Measurements from ENCODE around the gene TTBK2. TPM values are rescaled to one million over a fixed set of nuclear protein-coding genes. Genes with fewer than 3 reads are reported as not detected.

Gene TTBK2
- total and polyA plus RNA-seq, 4 donors = 1.0 to 6.4 (median 4.3) TPM

DNA sequence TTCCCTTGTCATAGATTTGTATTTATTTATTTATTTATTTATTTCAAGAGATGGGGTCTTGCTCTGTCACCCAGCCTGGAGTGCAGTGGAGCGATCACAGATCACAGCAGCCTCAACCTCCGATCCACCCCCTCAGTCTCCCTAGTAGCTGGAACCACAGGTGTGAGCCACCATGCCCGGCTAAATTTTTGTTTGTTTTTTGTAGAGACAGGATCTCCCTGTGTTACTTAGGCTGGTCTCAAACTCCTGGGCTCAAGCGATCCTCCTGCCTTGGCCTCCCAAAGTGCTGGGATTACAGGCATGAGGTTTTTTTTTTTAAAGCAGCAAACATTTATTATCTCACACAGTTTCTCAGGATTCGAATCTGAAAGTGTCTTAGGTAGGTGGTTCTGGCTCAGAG, 2.5 kb downstream of the TTBK2 start:
- DNase-seq (ENCODE audit: low spot score) = no peak
- 93% methylated on average over 5 of the region's 5 CpGs for WGBS
- no peaks in the 10 kb centered on the region for H3K9me3 ChIP-seq (ENCODE audit: control insufficient read depth in 4 of 4, low read length in 3 of 4)
- H3K9ac ChIP-seq (ENCODE audit: low read depth in 1 of 2, low read length in 2 of 2) = no peak overlapping the region
- H3K4me3 ChIP-seq (ENCODE audit: low read depth in 1 of 3, low read length in 3 of 3) = no peak overlapping the region
- H3K27me3 ChIP-seq (ENCODE audit: control insufficient read depth in 4 of 4, insufficient read depth in 4 of 4, low read length in 3 of 4) = no peaks in the 10 kb centered on the region
- no peak overlapping the region for H3K27ac ChIP-seq (ENCODE audit: low read depth in 1 of 2, low read length in 2 of 2)
- TF ChIP-seq TAF1 (conservative IDR thresholded peaks at IDR 0.05) = no peak
- TF ChIP-seq GABPA (IDR thresholded peaks at IDR 0.05 in 1 of 2, conservative IDR thresholded peaks at IDR 0.05 in 1 of 2) = no peak
- no peak for TF ChIP-seq RXRA (IDR thresholded peaks at IDR 0.05)
- no peaks in the 10 kb centered on the region for H3K36me3 ChIP-seq (ENCODE audit: control insufficient read depth in 4 of 4, insufficient read depth in 3 of 4, low read depth in 1 of 4, low read length in 3 of 4)
- H3K4me1 ChIP-seq (ENCODE audit: control insufficient read depth in 4 of 4, insufficient read depth in 4 of 4, low read length in 3 of 4) = peaks cover 1 to 19% (median 10%) of the 10 kb centered on the region in 4 donors

DNA sequence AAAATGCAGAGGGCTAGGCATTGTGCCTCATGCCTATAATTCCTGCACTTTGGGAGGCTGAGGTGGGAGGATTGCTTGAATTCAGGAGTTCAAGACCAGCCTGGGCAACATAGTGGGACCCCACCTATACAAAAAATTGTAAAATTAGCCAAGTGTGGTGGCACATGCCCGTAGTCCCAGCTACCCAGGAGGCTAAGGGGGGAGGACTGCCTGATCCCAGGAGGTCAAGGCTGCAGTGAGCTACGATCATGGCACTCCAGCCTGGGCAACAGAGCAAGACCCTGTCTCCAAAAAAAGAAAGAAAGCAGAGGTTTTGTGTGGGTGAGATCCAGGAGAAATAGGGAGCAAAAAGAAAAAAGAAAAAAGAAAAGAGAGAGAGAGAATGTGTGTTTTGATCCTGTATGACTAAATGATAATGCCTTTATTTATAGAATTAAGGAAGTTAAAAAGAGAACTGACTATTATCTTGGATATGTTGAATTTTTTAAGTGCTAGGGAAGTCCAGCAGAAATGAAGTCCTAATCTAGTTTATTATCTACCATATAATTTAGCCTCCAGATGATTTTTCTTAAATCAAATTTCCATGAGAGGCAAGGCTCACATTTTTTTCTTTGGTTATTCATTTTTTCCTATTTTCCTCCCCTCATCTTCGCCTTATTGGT, 4.8 kb downstream of the TTBK2 start:
- WGBS = 94% methylated on average over 3 of the region's 3 CpGs
- TF ChIP-seq YY1 (IDR thresholded peaks at IDR 0.05) (no peak), HNF4G (IDR thresholded peaks at IDR 0.05) (no peak), NR2F2 (IDR thresholded peaks at IDR 0.05) (no peak), RXRA (IDR thresholded peaks at IDR 0.05) (no peak), FOXA2 (IDR thresholded peaks at IDR 0.05) (no peak), FOXA1 (IDR thresholded peaks at IDR 0.05) (no peak), TAF1 (conservative IDR thresholded peaks at IDR 0.05) (no peak), GABPA (IDR thresholded peaks at IDR 0.05 in 1 of 2, conservative IDR thresholded peaks at IDR 0.05 in 1 of 2) (no peak), EGR1 (IDR thresholded peaks at IDR 0.05; ENCODE audit: low read depth in 2 of 2) (no peak), SP1 (IDR thresholded peaks at IDR 0.05) (no peak), RAD21 (IDR thresholded peaks at IDR 0.05) (no peak), HNF4A (conservative IDR thresholded peaks at IDR 0.05) (no peak), JUND (IDR thresholded peaks at IDR 0.05) (no peak)
- TF ChIP-seq, protein P1, sequence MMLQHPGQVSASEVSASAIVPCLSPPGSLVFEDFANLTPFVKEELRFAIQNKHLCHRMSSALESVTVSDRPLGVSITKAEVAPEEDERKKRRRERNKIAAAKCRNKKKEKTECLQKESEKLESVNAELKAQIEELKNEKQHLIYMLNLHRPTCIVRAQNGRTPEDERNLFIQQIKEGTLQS (IDR thresholded peaks at IDR 0.05) = no peak
- TF ChIP-seq, protein P2, sequence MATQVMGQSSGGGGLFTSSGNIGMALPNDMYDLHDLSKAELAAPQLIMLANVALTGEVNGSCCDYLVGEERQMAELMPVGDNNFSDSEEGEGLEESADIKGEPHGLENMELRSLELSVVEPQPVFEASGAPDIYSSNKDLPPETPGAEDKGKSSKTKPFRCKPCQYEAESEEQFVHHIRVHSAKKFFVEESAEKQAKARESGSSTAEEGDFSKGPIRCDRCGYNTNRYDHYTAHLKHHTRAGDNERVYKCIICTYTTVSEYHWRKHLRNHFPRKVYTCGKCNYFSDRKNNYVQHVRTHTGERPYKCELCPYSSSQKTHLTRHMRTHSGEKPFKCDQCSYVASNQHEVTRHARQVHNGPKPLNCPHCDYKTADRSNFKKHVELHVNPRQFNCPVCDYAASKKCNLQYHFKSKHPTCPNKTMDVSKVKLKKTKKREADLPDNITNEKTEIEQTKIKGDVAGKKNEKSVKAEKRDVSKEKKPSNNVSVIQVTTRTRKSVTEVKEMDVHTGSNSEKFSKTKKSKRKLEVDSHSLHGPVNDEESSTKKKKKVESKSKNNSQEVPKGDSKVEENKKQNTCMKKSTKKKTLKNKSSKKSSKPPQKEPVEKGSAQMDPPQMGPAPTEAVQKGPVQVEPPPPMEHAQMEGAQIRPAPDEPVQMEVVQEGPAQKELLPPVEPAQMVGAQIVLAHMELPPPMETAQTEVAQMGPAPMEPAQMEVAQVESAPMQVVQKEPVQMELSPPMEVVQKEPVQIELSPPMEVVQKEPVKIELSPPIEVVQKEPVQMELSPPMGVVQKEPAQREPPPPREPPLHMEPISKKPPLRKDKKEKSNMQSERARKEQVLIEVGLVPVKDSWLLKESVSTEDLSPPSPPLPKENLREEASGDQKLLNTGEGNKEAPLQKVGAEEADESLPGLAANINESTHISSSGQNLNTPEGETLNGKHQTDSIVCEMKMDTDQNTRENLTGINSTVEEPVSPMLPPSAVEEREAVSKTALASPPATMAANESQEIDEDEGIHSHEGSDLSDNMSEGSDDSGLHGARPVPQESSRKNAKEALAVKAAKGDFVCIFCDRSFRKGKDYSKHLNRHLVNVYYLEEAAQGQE (IDR thresholded peaks at IDR 0.05) = no peak
- TF ChIP-seq, protein P3, sequence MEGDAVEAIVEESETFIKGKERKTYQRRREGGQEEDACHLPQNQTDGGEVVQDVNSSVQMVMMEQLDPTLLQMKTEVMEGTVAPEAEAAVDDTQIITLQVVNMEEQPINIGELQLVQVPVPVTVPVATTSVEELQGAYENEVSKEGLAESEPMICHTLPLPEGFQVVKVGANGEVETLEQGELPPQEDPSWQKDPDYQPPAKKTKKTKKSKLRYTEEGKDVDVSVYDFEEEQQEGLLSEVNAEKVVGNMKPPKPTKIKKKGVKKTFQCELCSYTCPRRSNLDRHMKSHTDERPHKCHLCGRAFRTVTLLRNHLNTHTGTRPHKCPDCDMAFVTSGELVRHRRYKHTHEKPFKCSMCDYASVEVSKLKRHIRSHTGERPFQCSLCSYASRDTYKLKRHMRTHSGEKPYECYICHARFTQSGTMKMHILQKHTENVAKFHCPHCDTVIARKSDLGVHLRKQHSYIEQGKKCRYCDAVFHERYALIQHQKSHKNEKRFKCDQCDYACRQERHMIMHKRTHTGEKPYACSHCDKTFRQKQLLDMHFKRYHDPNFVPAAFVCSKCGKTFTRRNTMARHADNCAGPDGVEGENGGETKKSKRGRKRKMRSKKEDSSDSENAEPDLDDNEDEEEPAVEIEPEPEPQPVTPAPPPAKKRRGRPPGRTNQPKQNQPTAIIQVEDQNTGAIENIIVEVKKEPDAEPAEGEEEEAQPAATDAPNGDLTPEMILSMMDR (IDR thresholded peaks at IDR 0.05; ENCODE audit: low read depth, low read length, missing input control) = no peak
- TF ChIP-seq, protein P4, sequence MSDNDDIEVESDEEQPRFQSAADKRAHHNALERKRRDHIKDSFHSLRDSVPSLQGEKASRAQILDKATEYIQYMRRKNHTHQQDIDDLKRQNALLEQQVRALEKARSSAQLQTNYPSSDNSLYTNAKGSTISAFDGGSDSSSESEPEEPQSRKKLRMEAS (IDR thresholded peaks at IDR 0.05) = no peak
- TF ChIP-seq, protein P5, sequence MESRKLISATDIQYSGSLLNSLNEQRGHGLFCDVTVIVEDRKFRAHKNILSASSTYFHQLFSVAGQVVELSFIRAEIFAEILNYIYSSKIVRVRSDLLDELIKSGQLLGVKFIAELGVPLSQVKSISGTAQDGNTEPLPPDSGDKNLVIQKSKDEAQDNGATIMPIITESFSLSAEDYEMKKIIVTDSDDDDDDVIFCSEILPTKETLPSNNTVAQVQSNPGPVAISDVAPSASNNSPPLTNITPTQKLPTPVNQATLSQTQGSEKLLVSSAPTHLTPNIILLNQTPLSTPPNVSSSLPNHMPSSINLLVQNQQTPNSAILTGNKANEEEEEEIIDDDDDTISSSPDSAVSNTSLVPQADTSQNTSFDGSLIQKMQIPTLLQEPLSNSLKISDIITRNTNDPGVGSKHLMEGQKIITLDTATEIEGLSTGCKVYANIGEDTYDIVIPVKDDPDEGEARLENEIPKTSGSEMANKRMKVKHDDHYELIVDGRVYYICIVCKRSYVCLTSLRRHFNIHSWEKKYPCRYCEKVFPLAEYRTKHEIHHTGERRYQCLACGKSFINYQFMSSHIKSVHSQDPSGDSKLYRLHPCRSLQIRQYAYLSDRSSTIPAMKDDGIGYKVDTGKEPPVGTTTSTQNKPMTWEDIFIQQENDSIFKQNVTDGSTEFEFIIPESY (IDR thresholded peaks at IDR 0.05) = no peak
- H3K4me1 ChIP-seq (ENCODE audit: control insufficient read depth in 4 of 4, insufficient read depth in 4 of 4, low read length in 3 of 4) = peaks cover 1 to 11% (median 7%) of the 10 kb centered on the region in 4 donors

More for the DNA sequence above, 4.8 kb downstream of the TTBK2 start:
- no peak for DNase-seq (ENCODE audit: low spot score)
- Histone ChIP-seq H3K27me3 (ENCODE audit: control insufficient read depth in 4 of 4, insufficient read depth in 4 of 4, low read length in 3 of 4) (no peaks in the 10 kb centered on the region), H3K36me3 (ENCODE audit: control insufficient read depth in 4 of 4, insufficient read depth in 3 of 4, low read depth in 1 of 4, low read length in 3 of 4) (no peaks in the 10 kb centered on the region), H3K4me3 (ENCODE audit: low read depth in 1 of 3, low read length in 3 of 3) (no peak overlapping the region), H3K9me3 (ENCODE audit: control insufficient read depth in 4 of 4, low read length in 3 of 4) (no peaks in the 10 kb centered on the region), H3K9ac (ENCODE audit: low read depth in 1 of 2, low read length in 2 of 2) (no peak overlapping the region), H3K27ac (ENCODE audit: low read depth in 1 of 2, low read length in 2 of 2) (no peak overlapping the region)

Data from liver (tissue), 9 donors.